Fibroblast of villous mesenchyme (primary cell): ENCODE measurements around the gene SRP72. TPM values are rescaled to one million over a fixed set of nuclear protein-coding genes. Genes with fewer than 3 reads are reported as not detected.

Source experiments
- DNase-seq: peaks from one replicate; pipeline ENCODE4 v3.0.0-alpha.2; 2010; ENCODE audit warnings: low read depth
- H3K4me3 ChIP-seq: 2 replicates; pipeline ENCODE4 v1.5.1; 2011; ENCODE audit warnings: low read depth, mild to moderate bottlenecking, low read length
- CTCF ChIP-seq: IDR thresholded peaks from 2 replicates; pipeline ENCODE4 v1.5.1; 2012; ENCODE audit warnings: low read depth, mild to moderate bottlenecking, low read length; ENCODE audit not compliant: insufficient read depth
- total RNA-seq: library from RNA; depleted of rRNA; stranded (reverse); fragments of >200 nt; gene quantifications from 2 replicates; pipeline ENCODE4 v1.2.3, GENCODE V29; 2012

SRP72 gene
- total RNA-seq, 1 donor: 93.3 TPM

GRCh38 chr4:56512166-56512565 lies 44.7 kb downstream of the SRP72 start:
- peak; percentile 46 for DNase-seq
- TF ChIP-seq CTCF: no peak
- no peak overlapping the region for H3K4me3 ChIP-seq

GRCh38 chr4:56513517-56513916 lies 46.1 kb downstream of the SRP72 start:
- no peak for TF ChIP-seq CTCF
- DNase-seq: no peak
- H3K4me3 ChIP-seq: no peak overlapping the region

- peak; percentile 80 for DNase-seq
- no peak for TF ChIP-seq CTCF
- peak overlapping the region; percentile 63 for H3K4me3 ChIP-seq
These were observed 63.1 kb downstream of the SRP72 start for GRCh38 chr4:56530269-56531148.

- no peak for TF ChIP-seq CTCF
- H3K4me3 ChIP-seq: peak overlapping the region; percentile 63
- DNase-seq: no peak
These were observed 63.8 kb downstream of the SRP72 start for GRCh38 chr4:56531149-56531770.

- TF ChIP-seq CTCF: no peak
- H3K4me3 ChIP-seq: no peak overlapping the region
- no peak for DNase-seq
These were observed 64.4 kb downstream of the SRP72 start for GRCh38 chr4:56531823-56532222.

GRCh38 chr4:56532239-56532638 lies 64.8 kb downstream of the SRP72 start:
- no peak for TF ChIP-seq CTCF
- no peak for DNase-seq
- no peak overlapping the region for H3K4me3 ChIP-seq
